ENCODE measurements around the gene FGF16. TPM values are rescaled to one million over a fixed set of nuclear protein-coding genes. Genes with fewer than 3 reads are reported as not detected.
"Not testable (repeated sequence)": the region's sequence is repeated elsewhere in the genome, so short reads cannot be mapped to it uniquely, and the experiment has no call there.

The FGF16 gene
- total RNA-seq, 1 experiment from 2014 or later, result not detected

- H3K36me3 ChIP-seq; H3K4me1 ChIP-seq; H3K27ac ChIP-seq; DNase-seq; H3K27me3 ChIP-seq; H3K9me3 ChIP-seq (replicated peaks); H3K4me3 ChIP-seq: not testable (repeated sequence)
These were observed 53.0 kb downstream of the FGF16 start for GRCh38 chrX:77500164-77500563.

GRCh38 chrX:77502951-77503525 lies 55.8 kb downstream of the FGF16 start:
- DNase-seq, result no peak

GRCh38 chrX:77505227-77505626 lies 58.0 kb downstream of the FGF16 start:
- Histone ChIP-seq H3K27me3 (no peaks in the 10 kb centered on the region), H3K36me3 (no peaks in the 10 kb centered on the region), H3K27ac (peak overlapping the region; percentile 11; the same call in 1 of the 2 replicates), H3K4me1 (peaks cover 5% of the 10 kb centered on the region; the same call in 1 of the 2 replicates), H3K4me3 (no peak overlapping the region), H3K9me3 (replicated peaks) (no peaks in the 10 kb centered on the region)
- peak; percentile 10 to 50 for DNase-seq

More at GRCh38 chrX:77502951-77503525, 55.8 kb downstream of the FGF16 start:
- Histone ChIP-seq H3K27ac (no peak overlapping the region), H3K4me3 (no peak overlapping the region), H3K4me1 (peaks cover 5% of the 10 kb centered on the region; the same call in 1 of the 2 replicates), H3K9me3 (replicated peaks) (no peaks in the 10 kb centered on the region), H3K27me3 (no peaks in the 10 kb centered on the region), H3K36me3 (no peaks in the 10 kb centered on the region)

All from SJCRH30 (cell line).